ENCODE data around the gene SLC25A23.

Gene SLC25A23

GRCh38 chr19:6393074-6393982, 66.3 kb downstream of the SLC25A23 start, which contains the start of gene GTF2F1:
Gene GTF2F1 (minus strand): TSS chr19:6393164. CDS start chr19:6392995, 169 bp downstream.
- H3K27me3 ChIP-seq (replicated peaks) = no peaks in the 10 kb centered on the region
- peak within 1 kb of the TSS; percentile 92 for H3K4me3 ChIP-seq (ENCODE audit: low read depth, low read length)
- H3K27ac ChIP-seq = peak within 1 kb of the TSS; percentile 93
- in situ Hi-C loops (cut with HindIII; ENCODE audit: low pct_ligation_motif_present, low sequenced_read_pairs) = no loop called here
- peaks cover 15% of the 10 kb centered on the region for H3K36me3 ChIP-seq (replicated peaks)
- DNase-seq = peak; percentile 93
- TF ChIP-seq CTCF (IDR thresholded peaks at IDR 0.05; ENCODE audit: low read depth, low read length, missing control alignments) = peak; percentile 30

GRCh38 chr19:6392221-6393073, 67.1 kb downstream of the SLC25A23 start:
- Histone ChIP-seq H3K27me3 (replicated peaks) (no peaks in the 10 kb centered on the region), H3K36me3 (replicated peaks) (peaks cover 24% of the 10 kb centered on the region), H3K4me3 (ENCODE audit: low read depth, low read length) (peak overlapping the region; percentile 92), H3K27ac (peak overlapping the region; percentile 93)
- in situ Hi-C loops (cut with HindIII; ENCODE audit: low pct_ligation_motif_present, low sequenced_read_pairs) = no loop called here
- DNase-seq = no peak
- no peak for TF ChIP-seq CTCF (IDR thresholded peaks at IDR 0.05; ENCODE audit: low read depth, low read length, missing control alignments)

Measured in brain microvascular endothelial cell (primary cell).